ENCODE measurements around the gene KIF20A.
"Not testable (repeated sequence)": the region's sequence is repeated elsewhere in the genome, so short reads cannot be mapped to it uniquely, and the experiment has no call there.

Gene KIF20A

GRCh38 chr5:138178516-138179276 is at the start of gene KIF20A, which contains the start of gene BRD8:
Gene KIF20A, plus strand, starts transcription at chr5:138179112. Its CDS starts 569 bp downstream, at chr5:138179681.
Gene BRD8, minus strand, starts transcription at chr5:138178630. Its CDS starts 16 bp downstream, at chr5:138178614.
- DNase-seq (ENCODE audit: low read depth) = peak; percentile 96

- no peak for DNase-seq (ENCODE audit: low read depth)
Measured at GRCh38 chr5:138129347-138129746, 49.6 kb upstream of the KIF20A start.

GRCh38 chr5:138132543-138132942 is 46.4 kb upstream of the KIF20A start:
- no peak for DNase-seq (ENCODE audit: low read depth)

GRCh38 chr5:138138949-138139780 is 39.7 kb upstream of the KIF20A start, which contains the start of gene NME5:
Gene NME5, minus strand, starts transcription at chr5:138139428. Its CDS starts 648 bp downstream, at chr5:138138780.
- DNase-seq (ENCODE audit: low read depth) = peak; percentile 45

- no peak for DNase-seq (ENCODE audit: low read depth)
Measured at GRCh38 chr5:138139781-138140090, 39.2 kb upstream of the KIF20A start.

GRCh38 chr5:138140268-138140667 is 38.6 kb upstream of the KIF20A start:
- DNase-seq (ENCODE audit: low read depth) = no peak

- no peak for DNase-seq (ENCODE audit: low read depth)
Measured at GRCh38 chr5:138141734-138142133, 37.2 kb upstream of the KIF20A start.

- DNase-seq (ENCODE audit: low read depth) = not testable (repeated sequence)
Measured at GRCh38 chr5:138143578-138143977, 35.3 kb upstream of the KIF20A start.

- peak; percentile 86 for DNase-seq (ENCODE audit: low read depth)
Measured at GRCh38 chr5:138148811-138149210, 30.1 kb upstream of the KIF20A start.

GRCh38 chr5:138149530-138149929 is 29.4 kb upstream of the KIF20A start:
- no peak for DNase-seq (ENCODE audit: low read depth)

- DNase-seq (ENCODE audit: low read depth) = not testable (repeated sequence)
Measured at GRCh38 chr5:138155977-138156376, 22.9 kb upstream of the KIF20A start.

GRCh38 chr5:138157626-138158025 is 21.3 kb upstream of the KIF20A start:
- DNase-seq (ENCODE audit: low read depth) = no peak

GRCh38 chr5:138159666-138160065 is 19.2 kb upstream of the KIF20A start:
- no peak for DNase-seq (ENCODE audit: low read depth)

- no peak for DNase-seq (ENCODE audit: low read depth)
Measured at GRCh38 chr5:138160706-138161105, 18.2 kb upstream of the KIF20A start.

GRCh38 chr5:138163721-138164120 is 15.2 kb upstream of the KIF20A start:
- DNase-seq (ENCODE audit: low read depth) = no peak

GRCh38 chr5:138169124-138169523 is 9.8 kb upstream of the KIF20A start:
- DNase-seq (ENCODE audit: low read depth) = no peak

- DNase-seq (ENCODE audit: low read depth) = no peak
Measured at GRCh38 chr5:138170299-138170698, 8.6 kb upstream of the KIF20A start.

GRCh38 chr5:138177941-138178515 is 884 bp upstream of the KIF20A start:
- peak; percentile 11 for DNase-seq (ENCODE audit: low read depth)

- DNase-seq (ENCODE audit: low read depth) = no peak
Measured at GRCh38 chr5:138179277-138179857, 455 bp downstream of the KIF20A start.

- peak; percentile 44 for DNase-seq (ENCODE audit: low read depth)
Measured at GRCh38 chr5:138180183-138180782, 1.4 kb downstream of the KIF20A start.

GRCh38 chr5:138180841-138181240 is 1.9 kb downstream of the KIF20A start:
- no peak for DNase-seq (ENCODE audit: low read depth)

- no peak for DNase-seq (ENCODE audit: low read depth)
Measured at GRCh38 chr5:138182808-138183207, 3.9 kb downstream of the KIF20A start.

Data from stromal cell of bone marrow (primary cell).